ENCODE data around the gene MAT2B. TPM values are rescaled to one million over a fixed set of nuclear protein-coding genes. Genes with fewer than 3 reads are reported as not detected.

Gene MAT2B
- total RNA-seq, 1 experiment from 2014 or later: 43.2 TPM

Other genes with a start within 250 kb of the MAT2B start
- gene CCNG1, start 68.0 kb upstream of the MAT2B start, total RNA-seq (2014; rRNA removed; shearing (Covaris generic)): 236 and 248 TPM in 2 replicates
- 6.1 and 6.3 TPM in 2 replicates for gene NUDCD2, start 45.5 kb upstream of the MAT2B start, total RNA-seq (2014; rRNA removed; shearing (Covaris generic))
- 47.6 and 52.9 TPM in 2 replicates for gene HMMR, start 45.0 kb upstream of the MAT2B start, total RNA-seq (2014; rRNA removed; shearing (Covaris generic))

All from SK-MEL-5 (cell line).